Neural cell (in vitro differentiated cells): ENCODE results near the gene TP53TG5.

Experiments used
- EP300 ChIP-seq: fragments of 450-650 bp; conservative IDR thresholded peaks from 2 replicates; pipeline ENCODE4 v1.6.1; 2014; ENCODE audit warnings: antibody characterized with exemption, mild to moderate bottlenecking, moderate library complexity; ENCODE audit not compliant: poor library complexity, severe bottlenecking
- MXI1 ChIP-seq: fragments of 450-650 bp; conservative IDR thresholded peaks from 2 replicates; pipeline ENCODE4 v1.6.1; 2014; ENCODE audit warnings: antibody characterized with exemption, mild to moderate bottlenecking; ENCODE audit not compliant: poor library complexity, severe bottlenecking
- POLR2AphosphoS5 ChIP-seq: IDR thresholded peaks from 2 replicates; pipeline ENCODE4 v1.6.1; 2012
- RAD21 ChIP-seq: fragments of 450-650 bp; conservative IDR thresholded peaks from 2 replicates; pipeline ENCODE4 v1.6.1; 2014; ENCODE audit warnings: antibody characterized with exemption, mild to moderate bottlenecking, moderate library complexity
- SMC3 ChIP-seq: fragments of 450-650 bp; conservative IDR thresholded peaks from 2 replicates; pipeline ENCODE4 v1.6.1; 2014; ENCODE audit warnings: antibody characterized with exemption, mild to moderate bottlenecking, moderate library complexity; ENCODE audit not compliant: poor library complexity
- TF ChIP-seq, protein P1 (sequence below): fragments of 450-650 bp; IDR thresholded peaks from 2 replicates; pipeline ENCODE4 v1.5.1; 2014; ENCODE audit warnings: antibody characterized with exemption, mild to moderate bottlenecking, moderate library complexity; ENCODE audit not compliant: poor library complexity, severe bottlenecking
- TF ChIP-seq, protein P2 (sequence below): IDR thresholded peaks from 2 replicates; pipeline ENCODE4 v1.6.1; 2012; ENCODE audit warnings: borderline replicate concordance

DNA sequence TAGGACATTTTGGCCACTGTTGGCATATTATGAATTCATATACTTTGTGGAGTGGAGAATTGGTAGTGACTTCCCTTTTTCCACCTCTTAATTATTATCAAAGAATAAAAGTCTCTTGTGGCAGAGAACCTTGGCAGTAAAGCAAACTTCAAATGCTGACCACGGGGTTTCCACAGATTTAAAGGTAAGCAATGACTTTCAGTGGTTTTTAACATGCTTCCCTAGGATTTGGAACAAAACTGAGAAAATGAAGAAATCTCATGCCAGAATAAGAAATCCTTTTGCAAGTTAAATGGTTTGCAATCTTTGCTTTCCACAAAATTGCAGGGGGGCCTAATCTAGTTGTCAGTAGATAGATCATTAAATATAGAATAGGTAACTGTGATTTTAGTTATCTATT, 27.9 kb downstream of the TP53TG5 start:
- TF ChIP-seq, protein P1, sequence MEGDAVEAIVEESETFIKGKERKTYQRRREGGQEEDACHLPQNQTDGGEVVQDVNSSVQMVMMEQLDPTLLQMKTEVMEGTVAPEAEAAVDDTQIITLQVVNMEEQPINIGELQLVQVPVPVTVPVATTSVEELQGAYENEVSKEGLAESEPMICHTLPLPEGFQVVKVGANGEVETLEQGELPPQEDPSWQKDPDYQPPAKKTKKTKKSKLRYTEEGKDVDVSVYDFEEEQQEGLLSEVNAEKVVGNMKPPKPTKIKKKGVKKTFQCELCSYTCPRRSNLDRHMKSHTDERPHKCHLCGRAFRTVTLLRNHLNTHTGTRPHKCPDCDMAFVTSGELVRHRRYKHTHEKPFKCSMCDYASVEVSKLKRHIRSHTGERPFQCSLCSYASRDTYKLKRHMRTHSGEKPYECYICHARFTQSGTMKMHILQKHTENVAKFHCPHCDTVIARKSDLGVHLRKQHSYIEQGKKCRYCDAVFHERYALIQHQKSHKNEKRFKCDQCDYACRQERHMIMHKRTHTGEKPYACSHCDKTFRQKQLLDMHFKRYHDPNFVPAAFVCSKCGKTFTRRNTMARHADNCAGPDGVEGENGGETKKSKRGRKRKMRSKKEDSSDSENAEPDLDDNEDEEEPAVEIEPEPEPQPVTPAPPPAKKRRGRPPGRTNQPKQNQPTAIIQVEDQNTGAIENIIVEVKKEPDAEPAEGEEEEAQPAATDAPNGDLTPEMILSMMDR = no peak
- TF ChIP-seq MXI1 = no peak
- no peak for TF ChIP-seq RAD21
- TF ChIP-seq, protein P2, sequence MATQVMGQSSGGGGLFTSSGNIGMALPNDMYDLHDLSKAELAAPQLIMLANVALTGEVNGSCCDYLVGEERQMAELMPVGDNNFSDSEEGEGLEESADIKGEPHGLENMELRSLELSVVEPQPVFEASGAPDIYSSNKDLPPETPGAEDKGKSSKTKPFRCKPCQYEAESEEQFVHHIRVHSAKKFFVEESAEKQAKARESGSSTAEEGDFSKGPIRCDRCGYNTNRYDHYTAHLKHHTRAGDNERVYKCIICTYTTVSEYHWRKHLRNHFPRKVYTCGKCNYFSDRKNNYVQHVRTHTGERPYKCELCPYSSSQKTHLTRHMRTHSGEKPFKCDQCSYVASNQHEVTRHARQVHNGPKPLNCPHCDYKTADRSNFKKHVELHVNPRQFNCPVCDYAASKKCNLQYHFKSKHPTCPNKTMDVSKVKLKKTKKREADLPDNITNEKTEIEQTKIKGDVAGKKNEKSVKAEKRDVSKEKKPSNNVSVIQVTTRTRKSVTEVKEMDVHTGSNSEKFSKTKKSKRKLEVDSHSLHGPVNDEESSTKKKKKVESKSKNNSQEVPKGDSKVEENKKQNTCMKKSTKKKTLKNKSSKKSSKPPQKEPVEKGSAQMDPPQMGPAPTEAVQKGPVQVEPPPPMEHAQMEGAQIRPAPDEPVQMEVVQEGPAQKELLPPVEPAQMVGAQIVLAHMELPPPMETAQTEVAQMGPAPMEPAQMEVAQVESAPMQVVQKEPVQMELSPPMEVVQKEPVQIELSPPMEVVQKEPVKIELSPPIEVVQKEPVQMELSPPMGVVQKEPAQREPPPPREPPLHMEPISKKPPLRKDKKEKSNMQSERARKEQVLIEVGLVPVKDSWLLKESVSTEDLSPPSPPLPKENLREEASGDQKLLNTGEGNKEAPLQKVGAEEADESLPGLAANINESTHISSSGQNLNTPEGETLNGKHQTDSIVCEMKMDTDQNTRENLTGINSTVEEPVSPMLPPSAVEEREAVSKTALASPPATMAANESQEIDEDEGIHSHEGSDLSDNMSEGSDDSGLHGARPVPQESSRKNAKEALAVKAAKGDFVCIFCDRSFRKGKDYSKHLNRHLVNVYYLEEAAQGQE = no peak
- TF ChIP-seq EP300 = no peak
- no peak for TF ChIP-seq SMC3
- no peak for TF ChIP-seq POLR2AphosphoS5
